Stimulated activated naive CD4-positive, alpha-beta T cell treated with Interleukin-2 at 50 U/mL for 16 hours (primary cell): ENCODE measurements around the gene UMODL1.

ENCODE experiments used
- DNase-seq: peaks from one replicate; lab custom pipeline; 2025; lab: John Stamatoyannopoulos, UW

The UMODL1 gene

GRCh38 chr21:42129300-42130266 lies 58.5 kb downstream of the UMODL1 start:
- DNase-seq = no peak

DNA sequence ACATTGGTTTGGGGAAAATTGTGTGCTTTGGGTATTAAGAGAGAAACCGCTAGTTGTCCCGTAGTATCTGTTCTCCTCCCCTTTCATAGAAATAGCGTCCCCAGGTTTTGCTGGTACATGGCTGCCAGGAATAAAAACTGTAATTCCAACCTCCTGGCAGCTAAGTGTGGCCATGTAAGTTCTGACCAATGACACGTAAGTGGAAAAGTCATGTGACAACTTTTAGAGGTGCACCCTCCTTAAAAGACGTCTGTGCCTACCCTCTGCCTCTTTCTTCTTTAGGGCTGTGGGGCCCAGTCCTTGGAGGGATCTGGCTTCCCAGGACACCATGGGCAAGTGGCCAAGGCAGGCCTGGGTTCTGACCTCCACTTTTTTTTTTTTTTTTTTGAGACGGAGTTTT lies 59.3 kb downstream of the UMODL1 start:
- DNase-seq = no peak

DNA sequence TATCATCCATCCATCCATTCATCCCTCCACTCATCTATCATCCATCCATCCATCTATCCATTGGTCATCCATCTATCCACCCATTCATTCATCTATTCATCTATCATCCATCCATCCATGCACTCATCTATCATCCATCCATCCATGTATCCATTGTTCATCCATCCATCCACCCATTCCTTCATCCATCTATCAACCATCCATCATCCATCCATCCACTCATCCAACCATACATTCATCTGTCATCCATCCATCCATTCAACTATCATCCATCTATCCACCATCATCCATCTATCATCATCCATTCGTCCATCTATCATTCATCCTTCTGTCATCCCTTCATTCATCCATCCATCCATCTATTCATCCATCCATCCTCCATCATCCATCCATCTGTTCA lies 61.1 kb downstream of the UMODL1 start:
- DNase-seq = no peak

DNA sequence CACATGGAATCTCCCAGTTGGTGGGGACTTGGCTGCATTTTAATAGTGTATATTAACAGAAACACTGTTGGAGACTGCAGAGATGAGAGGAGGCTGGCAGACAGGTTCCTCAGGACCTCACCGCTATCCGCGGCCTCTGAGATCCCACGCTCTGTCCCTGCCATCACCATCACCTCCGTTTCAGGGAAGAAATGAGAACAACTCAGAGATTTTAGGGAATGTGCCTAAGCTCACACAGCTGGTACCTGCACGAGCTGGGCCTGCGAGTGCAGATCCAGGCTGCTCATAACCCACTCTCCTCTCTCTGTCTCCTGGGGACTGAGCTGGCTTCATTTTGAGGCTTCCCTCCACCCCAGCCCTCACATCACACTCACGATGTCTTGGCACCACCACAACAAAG lies 62.0 kb downstream of the UMODL1 start:
- DNase-seq = no peak

- DNase-seq = no peak
Observed at GRCh38 chr21:42135386-42136052, 64.4 kb downstream of the UMODL1 start.

GRCh38 chr21:42137191-42137904 lies 66.2 kb downstream of the UMODL1 start:
- no peak for DNase-seq

DNA sequence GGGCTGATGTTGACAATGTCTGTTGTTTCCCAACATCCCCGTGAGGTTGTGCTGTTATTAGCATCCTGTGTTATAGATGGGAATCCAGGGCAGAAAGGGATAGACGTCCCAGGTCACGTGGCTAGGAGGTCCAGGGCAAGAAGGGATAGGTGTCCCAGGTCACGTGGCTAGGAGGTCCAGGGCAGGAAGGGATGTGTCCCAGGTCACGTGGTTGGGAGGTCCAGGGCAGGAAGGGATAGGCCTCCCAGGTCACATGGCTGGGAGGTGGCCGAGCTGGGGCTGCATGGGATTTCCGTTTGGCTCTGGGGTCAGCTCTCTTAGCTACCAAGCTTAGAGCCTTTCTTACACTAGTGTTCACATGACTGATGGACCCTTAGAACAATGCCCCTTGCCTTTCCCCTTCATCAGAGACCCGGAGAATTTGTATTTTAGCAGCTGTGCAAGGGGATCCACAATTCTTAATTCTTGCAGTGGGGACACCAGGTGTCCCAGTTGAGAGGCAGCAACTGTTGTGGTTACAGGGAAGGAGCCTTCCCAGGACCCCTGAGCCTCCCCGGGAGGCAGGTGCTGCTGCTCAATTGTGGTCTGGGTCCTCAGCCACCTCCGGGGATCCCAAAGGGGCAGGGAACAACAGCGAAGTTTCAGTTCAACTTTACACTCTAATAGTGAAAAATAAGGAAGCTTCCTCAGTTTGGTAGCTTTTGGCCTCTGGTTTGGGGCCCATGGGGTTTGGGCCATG lies 69.2 kb downstream of the UMODL1 start:
- DNase-seq = no peak

DNA sequence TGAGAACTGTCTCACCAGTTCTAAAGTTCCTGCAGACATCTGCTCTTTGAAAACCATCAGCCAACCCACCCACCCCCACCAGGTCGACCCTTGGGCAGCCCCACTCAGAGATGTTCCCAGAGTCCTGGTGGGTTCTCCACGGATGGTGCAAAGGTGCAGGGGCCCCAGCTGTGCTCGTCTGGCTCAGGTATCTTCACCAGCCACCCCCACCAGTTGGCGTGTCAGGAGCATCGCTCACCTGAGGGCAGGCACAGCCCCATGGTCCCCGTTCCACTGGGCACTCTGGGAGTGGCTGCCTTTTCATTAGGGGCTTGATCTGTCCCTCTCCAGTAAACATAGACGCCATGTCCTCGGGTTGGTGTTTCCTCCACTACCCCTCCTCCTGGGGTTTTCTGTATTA lies 70.5 kb downstream of the UMODL1 start:
- DNase-seq = no peak

DNA sequence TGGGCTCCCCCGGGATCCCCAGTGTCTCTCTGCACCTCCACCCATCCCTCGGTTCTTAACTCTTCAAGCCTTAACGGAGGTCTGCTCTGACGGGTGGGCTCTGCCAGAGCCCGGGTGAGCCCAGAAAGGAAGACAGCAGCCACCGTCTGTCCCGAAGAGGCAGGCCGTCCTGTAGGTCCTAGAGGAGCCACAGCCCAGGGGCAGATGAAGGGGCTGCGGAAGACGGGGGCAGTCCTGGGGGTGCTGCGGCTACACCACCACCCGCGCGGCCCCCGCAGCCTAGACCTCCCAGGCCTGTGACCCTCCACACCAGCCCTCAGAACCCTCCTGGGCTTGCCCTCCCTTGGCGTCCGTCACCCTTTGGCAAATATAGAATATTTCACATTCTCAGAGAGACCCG lies 71.0 kb downstream of the UMODL1 start:
- DNase-seq = no peak

- no peak for DNase-seq
Observed at GRCh38 chr21:42142627-42143026, 71.5 kb downstream of the UMODL1 start.

GRCh38 chr21:42143111-42143510 lies 72.0 kb downstream of the UMODL1 start:
- no peak for DNase-seq

GRCh38 chr21:42144221-42144620 lies 73.1 kb downstream of the UMODL1 start:
- no peak for DNase-seq

GRCh38 chr21:42144679-42145568 lies 73.8 kb downstream of the UMODL1 start:
- no peak for DNase-seq

GRCh38 chr21:42145569-42146272 lies 74.6 kb downstream of the UMODL1 start:
- peak; percentile 47 for DNase-seq

- DNase-seq = no peak
Observed at GRCh38 chr21:42146273-42146805, 75.2 kb downstream of the UMODL1 start.

DNA sequence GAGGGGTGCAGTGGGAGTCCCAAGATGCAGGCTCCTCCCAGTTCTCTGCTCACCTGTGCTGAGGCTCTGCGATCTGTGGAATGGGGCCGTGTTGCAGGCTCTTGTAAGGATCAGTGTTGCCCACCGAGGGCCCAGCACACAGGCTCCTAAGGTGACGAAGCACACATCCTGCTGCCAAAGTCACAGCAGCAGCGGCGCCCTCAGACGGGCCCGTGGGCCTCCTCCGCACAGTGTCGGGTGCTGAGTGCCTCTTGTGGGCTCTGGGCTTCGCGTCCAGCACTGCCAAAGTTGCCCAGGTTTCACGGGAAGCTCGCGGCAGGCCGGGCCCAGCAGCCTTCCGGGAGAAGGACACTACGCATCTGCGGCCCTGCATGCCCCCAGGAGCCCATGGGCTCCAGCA lies 75.7 kb downstream of the UMODL1 start:
- no peak for DNase-seq

DNA sequence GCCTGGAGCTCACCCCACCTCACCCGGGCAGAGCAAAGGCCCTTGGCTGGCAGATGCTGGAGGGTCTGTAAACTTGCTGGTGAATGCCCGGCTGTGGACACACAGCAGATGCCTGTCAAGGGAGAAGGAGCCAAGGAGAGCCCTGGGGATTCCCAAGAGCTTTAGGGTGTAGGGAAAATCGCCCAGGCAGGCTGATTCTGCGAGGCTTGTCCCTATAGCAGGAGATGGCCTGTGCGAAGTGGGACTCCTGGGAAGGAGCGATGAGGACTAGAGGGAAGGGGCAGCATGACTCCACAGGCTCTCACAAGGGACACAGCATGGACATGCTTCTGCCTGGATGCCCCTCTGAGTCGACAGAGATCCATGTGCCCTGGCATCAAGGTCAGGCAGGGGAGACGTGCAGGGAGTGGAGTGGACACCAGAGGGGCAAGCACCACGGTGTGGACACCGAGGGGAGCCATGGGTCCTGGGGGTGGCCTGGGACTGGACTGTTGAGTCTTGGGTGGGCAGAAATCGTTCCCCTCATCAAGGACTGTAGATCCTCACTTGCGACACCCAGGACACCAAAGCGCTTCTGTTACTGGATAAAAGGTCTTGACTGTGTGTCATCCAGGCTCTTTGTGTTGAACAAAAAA lies 76.4 kb downstream of the UMODL1 start:
- DNase-seq = no peak

DNA sequence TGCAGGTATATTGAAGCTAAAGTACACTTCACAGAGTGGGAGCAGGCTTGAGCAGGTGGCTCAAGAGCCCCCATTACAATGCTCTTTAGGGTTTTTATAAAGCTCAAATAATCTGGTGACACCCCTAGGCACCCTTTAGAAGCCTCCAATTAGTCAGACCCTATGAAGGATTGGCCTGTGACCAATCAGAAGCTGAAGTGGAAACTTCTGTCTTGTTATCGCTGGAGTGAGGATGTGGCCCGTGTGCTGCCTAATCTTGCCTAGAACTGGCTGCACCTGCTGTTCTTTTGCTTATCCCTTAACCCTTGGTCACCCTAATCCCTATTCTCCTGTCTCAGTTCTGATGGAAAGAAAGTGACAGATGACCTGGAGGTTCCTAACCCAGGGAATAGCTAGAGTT lies 77.0 kb downstream of the UMODL1 start:
- DNase-seq = no peak

DNA sequence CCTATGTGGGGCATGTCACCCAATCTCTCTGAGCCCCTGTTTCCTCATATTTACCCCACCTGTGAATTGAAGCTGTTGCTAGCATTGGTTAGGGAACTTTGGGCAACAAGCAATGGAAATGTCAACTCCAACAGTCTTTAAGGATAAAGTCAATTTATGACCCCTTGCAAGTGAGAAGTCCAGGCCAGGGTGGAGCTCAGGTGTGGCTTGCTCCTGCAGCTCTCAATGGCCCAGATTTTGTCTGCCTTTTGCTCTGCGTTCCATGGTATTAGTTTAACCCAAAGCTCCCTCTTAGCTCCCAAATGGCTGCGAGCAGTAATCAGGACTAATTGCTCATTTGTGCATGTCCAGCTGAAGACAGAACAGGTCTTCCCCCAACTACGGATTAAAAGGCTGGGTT lies 77.5 kb downstream of the UMODL1 start:
- no peak for DNase-seq
